ENCODE measurements around the gene MAP3K7CL.
"Not testable (repeated sequence)": the region's sequence is repeated elsewhere in the genome, so short reads cannot be mapped to it uniquely, and the experiment has no call there.

Gene MAP3K7CL

GRCh38 chr21:29133796-29134195 lies 3.4 kb downstream of the MAP3K7CL start:
- DNase-seq (ENCODE audit: low spot score) = no peak

- DNase-seq (ENCODE audit: low spot score) = no peak
These were observed 5.0 kb downstream of the MAP3K7CL start for GRCh38 chr21:29135481-29135880.

GRCh38 chr21:29136033-29136432 lies 5.6 kb downstream of the MAP3K7CL start:
- DNase-seq (ENCODE audit: low spot score) = no peak

GRCh38 chr21:29144736-29145353 lies 14.4 kb downstream of the MAP3K7CL start:
- DNase-seq (ENCODE audit: low spot score) = no peak

GRCh38 chr21:29145354-29145782 lies 14.9 kb downstream of the MAP3K7CL start:
- DNase-seq (ENCODE audit: low spot score) = no peak

- DNase-seq (ENCODE audit: low spot score) = no peak
These were observed 15.5 kb downstream of the MAP3K7CL start for GRCh38 chr21:29145852-29146453.

- DNase-seq (ENCODE audit: low spot score) = no peak
These were observed 16.3 kb downstream of the MAP3K7CL start for GRCh38 chr21:29146726-29147125.

- no peak for DNase-seq (ENCODE audit: low spot score)
These were observed 18.1 kb downstream of the MAP3K7CL start for GRCh38 chr21:29148530-29148929.

GRCh38 chr21:29149808-29150425 lies 19.5 kb downstream of the MAP3K7CL start:
- DNase-seq (ENCODE audit: low spot score) = no peak

- no peak for DNase-seq (ENCODE audit: low spot score)
These were observed 21.5 kb downstream of the MAP3K7CL start for GRCh38 chr21:29151931-29152330.

GRCh38 chr21:29152916-29153315 lies 22.5 kb downstream of the MAP3K7CL start:
- no peak for DNase-seq (ENCODE audit: low spot score)

- DNase-seq (ENCODE audit: low spot score) = no peak
These were observed 23.8 kb downstream of the MAP3K7CL start for GRCh38 chr21:29154270-29154669.

- DNase-seq (ENCODE audit: low spot score) = no peak
These were observed 24.9 kb downstream of the MAP3K7CL start for GRCh38 chr21:29155118-29155932.

GRCh38 chr21:29155933-29156260 lies 25.5 kb downstream of the MAP3K7CL start:
- no peak for DNase-seq (ENCODE audit: low spot score)

- DNase-seq (ENCODE audit: low spot score) = no peak
These were observed 26.6 kb downstream of the MAP3K7CL start for GRCh38 chr21:29157080-29157479.

GRCh38 chr21:29159842-29160241 lies 29.4 kb downstream of the MAP3K7CL start:
- no peak for DNase-seq (ENCODE audit: low spot score)

GRCh38 chr21:29162825-29163224 lies 32.4 kb downstream of the MAP3K7CL start:
- not testable (repeated sequence) for DNase-seq (ENCODE audit: low spot score)

- no peak for DNase-seq (ENCODE audit: low spot score)
These were observed 33.1 kb downstream of the MAP3K7CL start for GRCh38 chr21:29163341-29164115.

GRCh38 chr21:29164323-29164942 lies 34.0 kb downstream of the MAP3K7CL start:
- DNase-seq (ENCODE audit: low spot score) = peak; percentile 21

- DNase-seq (ENCODE audit: low spot score) = no peak
These were observed 35.9 kb downstream of the MAP3K7CL start for GRCh38 chr21:29166323-29166722.

- no peak for DNase-seq (ENCODE audit: low spot score)
These were observed 36.4 kb downstream of the MAP3K7CL start for GRCh38 chr21:29166853-29167252.

- not testable (repeated sequence) for DNase-seq (ENCODE audit: low spot score)
These were observed 37.0 kb downstream of the MAP3K7CL start for GRCh38 chr21:29167481-29167880.
